ENCODE measurements around the gene RNASE12.
A peak's percentile ranks its signal among the peaks of the same experiment; 100 is the strongest.
"Not testable (repeated sequence)": the region's sequence is repeated elsewhere in the genome, so short reads cannot be mapped to it uniquely, and the experiment has no call there.

Gene RNASE12

GRCh38 chr14:20607617-20608016 is 16.4 kb upstream of the RNASE12 start:
- DNase-seq (ENCODE audit: low read depth): no peak
- H3K4me3 ChIP-seq (ENCODE audit: low read length): no peak overlapping the region
- no peak for TF ChIP-seq CTCF (conservative IDR thresholded peaks at IDR 0.05; ENCODE audit: low read length)

GRCh38 chr14:20606902-20607242 is 15.7 kb upstream of the RNASE12 start:
- no peak overlapping the region for H3K4me3 ChIP-seq (ENCODE audit: low read length)
- no peak for TF ChIP-seq CTCF (conservative IDR thresholded peaks at IDR 0.05; ENCODE audit: low read length)
- DNase-seq (ENCODE audit: low read depth): no peak

GRCh38 chr14:20606190-20606901 is 15.2 kb upstream of the RNASE12 start:
- DNase-seq (ENCODE audit: low read depth): peak; percentile 12
- TF ChIP-seq CTCF (conservative IDR thresholded peaks at IDR 0.05; ENCODE audit: low read length): peak; percentile 54
- H3K4me3 ChIP-seq (ENCODE audit: low read length): no peak overlapping the region

- no peak for DNase-seq (ENCODE audit: low read depth)
- H3K4me3 ChIP-seq (ENCODE audit: low read length): no peak overlapping the region
- TF ChIP-seq CTCF (conservative IDR thresholded peaks at IDR 0.05; ENCODE audit: low read length): no peak
Measured at GRCh38 chr14:20603813-20604690, 12.9 kb upstream of the RNASE12 start.

GRCh38 chr14:20602583-20602982 is 11.4 kb upstream of the RNASE12 start:
- H3K4me3 ChIP-seq (ENCODE audit: low read length): no peak overlapping the region
- TF ChIP-seq CTCF (conservative IDR thresholded peaks at IDR 0.05; ENCODE audit: low read length): no peak
- no peak for DNase-seq (ENCODE audit: low read depth)

GRCh38 chr14:20601522-20601921 is 10.3 kb upstream of the RNASE12 start:
- H3K4me3 ChIP-seq (ENCODE audit: low read length): no peak overlapping the region
- no peak for TF ChIP-seq CTCF (conservative IDR thresholded peaks at IDR 0.05; ENCODE audit: low read length)
- no peak for DNase-seq (ENCODE audit: low read depth)

- no peak for DNase-seq (ENCODE audit: low read depth)
- no peak for TF ChIP-seq CTCF (conservative IDR thresholded peaks at IDR 0.05; ENCODE audit: low read length)
- H3K4me3 ChIP-seq (ENCODE audit: low read length): no peak overlapping the region
Measured at GRCh38 chr14:20597108-20597507, 5.9 kb upstream of the RNASE12 start.

GRCh38 chr14:20595726-20596125 is 4.5 kb upstream of the RNASE12 start:
- not testable (repeated sequence) for H3K4me3 ChIP-seq (ENCODE audit: low read length); DNase-seq (ENCODE audit: low read depth)

All from AG10803 (cell line).